HG03159 (cell line): ENCODE results near the gene PEX11B.

Experiments
- ATAC-seq: cut with Tn5 transposase; IDR thresholded peaks from one replicate; pipeline ENCODE4 v1.9.1; 2021; ENCODE audit warnings: mild to moderate bottlenecking, moderate library complexity; ENCODE audit not compliant: unreplicated experiment

Gene PEX11B

GRCh38 chr1:145871994-145872924 lies 46.3 kb downstream of the PEX11B start:
- ATAC-seq = no peak

GRCh38 chr1:145868232-145868631 lies 50.3 kb downstream of the PEX11B start:
- ATAC-seq = no peak

GRCh38 chr1:145863282-145864018 lies 55.1 kb downstream of the PEX11B start:
- no peak for ATAC-seq
